Natural killer cell (primary cell): ENCODE results near the gene ZNF761. TPM values are rescaled to one million over a fixed set of nuclear protein-coding genes. Genes with fewer than 3 reads are reported as not detected.

Experiments used
- ATAC-seq, 3 donors: fragments of 150-1000 bp in 2 of 3; fragments of 200-7000 bp in 1 of 3; cut with Tn5 transposase; 1 replicate in 1 of 3; 2 replicates in 2 of 3; pipeline ENCODE4 v1.10.0; 2021; ENCODE audit warnings: mild to moderate bottlenecking in 2 of 3, moderate library complexity in 2 of 3
- DNase-seq, 2 donors: peaks; one replicate each; pipeline versions ENCODE4 v3.0.0 to v3.0.0-alpha.2; 2013 to 2021; ENCODE audit warnings: mixed read lengths in 1 of 2
- H3K27ac ChIP-seq: one replicate; pipeline ENCODE4 v1.5.1; 2013; ENCODE audit warnings: mild to moderate bottlenecking, low read length
- H3K27me3 ChIP-seq: one replicate; pipeline ENCODE4 v1.6.1; 2013; ENCODE audit warnings: low read length; ENCODE audit not compliant: control insufficient read depth, insufficient read depth
- H3K36me3 ChIP-seq: one replicate; pipeline ENCODE4 v1.6.1; 2013; ENCODE audit warnings: low read length; ENCODE audit not compliant: control insufficient read depth, insufficient read depth
- H3K4me1 ChIP-seq: one replicate; pipeline ENCODE4 v1.6.1; 2013; ENCODE audit warnings: low read length; ENCODE audit not compliant: control insufficient read depth, insufficient read depth
- H3K4me3 ChIP-seq: one replicate; pipeline ENCODE4 v1.5.1; 2013; ENCODE audit warnings: low read length
- H3K9me3 ChIP-seq: one replicate; pipeline ENCODE4 v1.6.1; 2013; ENCODE audit warnings: low read length; ENCODE audit not compliant: control insufficient read depth, insufficient read depth
- H3K27ac Mint-ChIP-seq, 2 donors: one replicate each; pipeline ENCODE4 v1.8.0; 2022; ENCODE audit warnings: mild to moderate bottlenecking in 2 of 2, mixed read lengths in 2 of 2, moderate library complexity in 1 of 2
- H3K27me3 Mint-ChIP-seq, 2 donors: one replicate each; pipeline ENCODE4 v1.8.0; 2022; ENCODE audit warnings: low read depth in 2 of 2, mixed read lengths in 2 of 2
- H3K36me3 Mint-ChIP-seq: one replicate; pipeline ENCODE4 v1.8.0; 2022; ENCODE audit warnings: mixed read lengths
- H3K4me1 Mint-ChIP-seq, 2 donors: one replicate each; pipeline ENCODE4 v1.8.0; 2022; ENCODE audit warnings: mixed read lengths in 2 of 2
- H3K4me3 Mint-ChIP-seq: one replicate; pipeline ENCODE4 v1.8.0; 2022; ENCODE audit warnings: mild to moderate bottlenecking, moderate library complexity, mixed read lengths
- H3K9me3 Mint-ChIP-seq, 2 donors: one replicate each; pipeline ENCODE4 v1.8.0; 2022; ENCODE audit warnings: mixed read lengths in 2 of 2
- CTCF ChIP-seq: fragments of 200-600 bp; IDR thresholded peaks from one replicate; pipeline ENCODE4 v1.8.0; 2022; ENCODE audit warnings: antibody characterized with exemption
- WGBS: methylation state at CpG from one replicate; pipeline ENCODE4 v1.1.7; 2013; ENCODE audit warnings: missing lambda C conversion rate; ENCODE audit not compliant: insufficient coverage; 5-methylcytosine and 5-hydroxymethylcytosine counted together
- intact Hi-C: fragments of 100-400 bp; cut with micrococcal nuclease; formaldehyde crosslinking; loops from one replicate; pipeline ENCODE4 v1.14.2; 2022
- total RNA-seq, 4 donors: library from RNA; stranded (reverse); fragments of 120-200 nt in 1 of 4; gene quantifications; one replicate each; pipeline versions ENCODE4 v1.2.3 to v1.2.4, GENCODE V29; 2013 to 2022

The ZNF761 gene
- total RNA-seq, 3 donors from 2014 or later (not counting 1 experiment from before 2014, with no cell fraction given), result 6.8 to 8.9 (median 8.5) TPM

DNA sequence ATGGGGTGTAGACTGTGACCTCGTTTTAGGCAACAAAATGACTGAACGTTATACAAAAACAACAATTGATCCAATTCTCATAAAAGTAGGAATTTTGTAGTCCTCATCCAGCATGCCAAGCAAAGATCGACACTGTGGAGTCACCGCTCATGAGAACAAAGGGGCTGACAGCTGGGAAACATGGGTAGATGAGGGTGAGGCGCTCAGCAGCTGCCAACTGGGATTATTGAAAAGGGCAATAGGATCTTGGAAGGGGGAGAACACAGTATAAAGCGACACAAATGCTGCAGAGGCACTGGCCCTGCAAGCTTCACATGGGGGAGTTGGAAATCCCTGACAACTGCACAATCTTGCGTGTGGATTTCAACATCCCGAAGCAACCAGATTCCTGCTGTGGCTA, 42.2 kb upstream of the ZNF761 start:
- no peak overlapping the region for H3K27ac Mint-ChIP-seq
- peaks cover 56% of the 10 kb centered on the region for H3K9me3 ChIP-seq
- no peak for ATAC-seq
- peaks cover 6 to 19% of the 10 kb centered on the region in 2 donors for H3K9me3 Mint-ChIP-seq
- intact Hi-C loops, result no loop called here
- no peaks in the 10 kb centered on the region for H3K27me3 ChIP-seq
- H3K27me3 Mint-ChIP-seq, result no peaks in the 10 kb centered on the region
- 86% methylated on average over 8 of the region's 8 CpGs for WGBS
- peaks cover 25% of the 10 kb centered on the region for H3K36me3 Mint-ChIP-seq
- peaks cover 0 to 4% of the 10 kb centered on the region in 2 donors for H3K4me1 Mint-ChIP-seq
- no peak overlapping the region for H3K4me3 ChIP-seq
- peaks cover 4% of the 10 kb centered on the region for H3K4me1 ChIP-seq
- no peaks in the 10 kb centered on the region for H3K36me3 ChIP-seq
- no peak overlapping the region for H3K27ac ChIP-seq
- no peak for DNase-seq
- no peak overlapping the region for H3K4me3 Mint-ChIP-seq
- no peak for TF ChIP-seq CTCF

- H3K9me3 ChIP-seq, result peaks cover 56% of the 10 kb centered on the region
- ATAC-seq (no peak), DNase-seq (no peak)
- Mint-ChIP-seq H3K27me3 (no peaks in the 10 kb centered on the region), H3K36me3 (peaks cover 21% of the 10 kb centered on the region), H3K4me3 (no peak overlapping the region), H3K4me1 (peaks cover 0 to 8% of the 10 kb centered on the region in 2 donors), H3K9me3 (peaks cover 4 to 15% of the 10 kb centered on the region in 2 donors), H3K27ac (no peak overlapping the region)
- intact Hi-C loops, result loop anchor here (10.0 kb wide), 1 partner anchor 195 kb away; the partner anchor contains the start of gene ZNF665
- WGBS, result 47% methylated on average over 22 of the region's 22 CpGs
- peaks cover 6% of the 10 kb centered on the region for H3K4me1 ChIP-seq
- H3K27ac ChIP-seq, result no peak overlapping the region
- no peak for TF ChIP-seq CTCF
- H3K4me3 ChIP-seq, result no peak overlapping the region
- no peaks in the 10 kb centered on the region for H3K36me3 ChIP-seq
- no peaks in the 10 kb centered on the region for H3K27me3 ChIP-seq
These were observed 41.8 kb upstream of the ZNF761 start for GRCh38 chr19:53389978-53390377.

GRCh38 chr19:53394522-53394973, 37.2 kb upstream of the ZNF761 start:
- H3K4me3 ChIP-seq, result peak overlapping the region; percentile 6
- peaks cover 7% of the 10 kb centered on the region for H3K36me3 ChIP-seq
- peak overlapping the region; percentile 97 for H3K4me3 Mint-ChIP-seq
- peaks cover 16% of the 10 kb centered on the region for H3K9me3 ChIP-seq
- no peaks in the 10 kb centered on the region for H3K27me3 Mint-ChIP-seq
- TF ChIP-seq CTCF, result no peak
- intact Hi-C loops, result loop anchor here (2.0 to 10.0 kb wide), 2 partner anchors 30 to 200 kb away; partner anchors contain the start of gene ZNF665
- no peaks in the 10 kb centered on the region for H3K36me3 Mint-ChIP-seq
- H3K27ac Mint-ChIP-seq, result peak overlapping the region; percentile 90 to 93
- ATAC-seq, result no peak
- peaks cover 0 to 4% of the 10 kb centered on the region in 2 donors for H3K9me3 Mint-ChIP-seq
- H3K4me1 Mint-ChIP-seq, result peaks cover 19 to 22% of the 10 kb centered on the region in 2 donors
- 26% methylated on average over 18 of the region's 18 CpGs for WGBS
- peak overlapping the region; percentile 8 for H3K27ac ChIP-seq
- DNase-seq, result peak in 1 of 2 donors; percentile 16
- peaks cover 16% of the 10 kb centered on the region for H3K4me1 ChIP-seq
- no peaks in the 10 kb centered on the region for H3K27me3 ChIP-seq
